NCI-H1105 (cell line): ENCODE measurements around the gene EDEM1.
"Not testable (repeated sequence)": the region's sequence is repeated elsewhere in the genome, so short reads cannot be mapped to it uniquely, and the experiment has no call there.

Experiments used
- DNase-seq: peaks from one replicate; lab custom pipeline; 2025; lab: John Stamatoyannopoulos, UW

EDEM1 gene

DNA sequence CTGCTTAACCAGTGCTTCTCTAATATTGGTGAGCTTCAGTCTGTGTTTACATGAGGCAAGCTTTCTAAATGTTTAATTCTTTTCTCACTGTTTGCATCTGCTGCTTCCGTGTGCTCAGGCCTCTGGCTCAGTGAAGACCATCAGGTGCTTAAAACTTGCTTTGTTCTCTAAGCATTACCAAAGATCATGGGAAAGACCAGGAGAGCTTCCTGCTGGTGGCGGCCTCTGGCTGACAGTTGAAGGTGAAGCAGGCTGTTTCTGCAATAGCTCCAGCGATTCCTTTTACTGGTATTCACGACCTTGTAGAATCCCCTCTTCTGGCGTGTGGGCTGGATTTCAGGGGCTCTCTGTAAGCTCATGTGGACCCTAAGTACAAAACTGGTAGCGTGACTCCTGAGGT lies 45.1 kb downstream of the EDEM1 start:
- no peak for DNase-seq

- DNase-seq, result no peak
Observed at GRCh38 chr3:5233026-5233425, 45.5 kb downstream of the EDEM1 start.

DNA sequence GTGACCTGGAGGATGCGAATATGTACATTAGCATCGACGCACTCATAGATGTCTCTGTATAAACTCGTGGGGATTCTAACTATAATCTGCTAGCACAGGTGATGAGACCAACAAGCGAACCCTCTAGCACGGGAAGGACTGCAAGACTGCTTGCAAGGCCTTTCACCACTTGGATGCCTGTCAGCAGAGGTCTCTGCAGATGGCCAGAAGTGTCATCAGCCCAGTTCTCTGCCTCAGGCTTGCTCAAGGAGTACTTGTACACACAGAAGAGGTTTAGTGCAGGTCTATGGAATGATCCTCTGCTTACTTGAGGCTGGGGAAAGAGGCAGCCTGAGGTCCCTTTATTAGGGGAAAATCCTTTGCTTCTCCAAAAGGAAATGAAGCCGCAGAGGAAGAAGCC lies 48.1 kb downstream of the EDEM1 start:
- no peak for DNase-seq

DNA sequence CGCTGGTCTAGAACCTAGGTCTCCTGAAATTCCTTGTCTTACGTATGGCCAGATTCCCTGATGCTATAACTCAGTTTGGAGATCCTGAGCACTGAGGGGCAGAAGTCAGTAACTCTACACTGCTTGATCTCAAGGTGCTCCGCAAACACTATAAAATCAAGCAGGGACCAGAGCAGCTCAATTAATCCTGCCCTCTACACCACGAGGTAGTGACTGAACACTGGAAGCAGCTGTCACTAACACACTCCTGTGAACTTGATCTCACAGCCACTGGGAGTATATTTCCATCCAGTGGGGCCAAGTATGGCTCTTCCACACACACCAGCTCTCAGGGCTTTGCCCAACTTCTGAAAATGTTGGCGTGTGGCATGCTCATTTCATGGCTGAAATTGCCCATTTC lies 51.0 kb downstream of the EDEM1 start:
- DNase-seq, result no peak

GRCh38 chr3:5239602-5240001 lies 52.1 kb downstream of the EDEM1 start:
- DNase-seq, result no peak

DNA sequence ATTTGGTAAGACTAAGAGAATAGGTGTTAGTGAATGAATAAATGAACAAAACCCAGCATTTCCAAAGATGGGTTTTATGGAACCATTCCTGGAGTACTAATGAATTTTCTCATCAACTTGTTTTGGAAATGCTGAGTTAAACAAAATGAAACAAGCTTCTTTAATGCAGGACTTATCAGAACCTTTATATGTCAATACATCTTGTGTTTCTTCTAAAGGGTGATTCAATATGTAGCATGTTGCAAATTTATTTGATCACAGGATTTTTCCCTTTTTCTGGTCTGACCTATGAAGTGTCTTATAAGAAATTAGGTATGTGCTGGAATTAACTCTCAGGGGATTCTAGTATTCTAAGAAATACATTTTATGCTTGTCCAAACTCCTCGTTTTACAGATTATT lies 53.2 kb downstream of the EDEM1 start:
- no peak for DNase-seq

- DNase-seq, result not testable (repeated sequence)
Observed at GRCh38 chr3:5242785-5243184, 55.3 kb downstream of the EDEM1 start.

DNA sequence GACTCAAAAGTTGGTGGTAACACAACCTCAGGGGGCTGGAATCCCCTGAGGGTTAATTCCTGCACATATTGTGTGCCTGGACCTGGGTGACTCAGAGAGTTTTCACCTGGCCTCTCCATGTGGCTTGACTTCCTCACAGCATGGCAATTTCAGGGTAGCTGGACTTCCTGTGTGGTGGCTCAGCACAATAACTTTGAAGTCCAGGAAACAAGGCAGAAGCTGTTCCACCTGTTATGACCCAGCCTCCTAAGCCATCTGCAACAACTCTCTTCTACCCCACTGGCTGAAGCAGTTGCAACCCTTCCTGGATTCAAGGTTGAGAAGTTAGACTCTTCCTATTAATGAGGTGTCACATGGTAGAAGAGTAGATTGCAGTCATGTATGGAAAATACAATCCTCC lies 58.4 kb downstream of the EDEM1 start:
- no peak for DNase-seq

DNA sequence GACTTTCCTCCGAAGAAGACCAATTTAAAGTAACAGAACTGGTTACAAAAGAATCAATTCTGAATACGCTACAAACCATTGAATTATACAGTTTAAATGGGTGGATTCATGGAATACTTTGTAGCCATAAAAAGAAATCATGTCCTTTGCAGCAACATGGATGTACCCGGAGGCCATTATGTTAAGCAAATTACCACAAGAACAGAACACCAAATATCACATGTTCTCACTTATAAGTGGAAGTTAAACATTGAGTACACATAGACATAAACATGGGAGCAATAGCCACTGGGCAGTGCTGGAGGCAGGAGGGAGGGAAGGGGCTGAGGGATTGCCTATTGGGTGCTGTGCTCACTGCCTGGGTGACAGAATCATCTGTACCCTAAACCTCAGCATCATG lies 61.3 kb downstream of the EDEM1 start:
- DNase-seq, result no peak

GRCh38 chr3:5250467-5251195 lies 63.1 kb downstream of the EDEM1 start:
- DNase-seq, result no peak

GRCh38 chr3:5251196-5251583 lies 63.7 kb downstream of the EDEM1 start:
- no peak for DNase-seq

- no peak for DNase-seq
Observed at GRCh38 chr3:5252131-5252530, 64.6 kb downstream of the EDEM1 start.

DNA sequence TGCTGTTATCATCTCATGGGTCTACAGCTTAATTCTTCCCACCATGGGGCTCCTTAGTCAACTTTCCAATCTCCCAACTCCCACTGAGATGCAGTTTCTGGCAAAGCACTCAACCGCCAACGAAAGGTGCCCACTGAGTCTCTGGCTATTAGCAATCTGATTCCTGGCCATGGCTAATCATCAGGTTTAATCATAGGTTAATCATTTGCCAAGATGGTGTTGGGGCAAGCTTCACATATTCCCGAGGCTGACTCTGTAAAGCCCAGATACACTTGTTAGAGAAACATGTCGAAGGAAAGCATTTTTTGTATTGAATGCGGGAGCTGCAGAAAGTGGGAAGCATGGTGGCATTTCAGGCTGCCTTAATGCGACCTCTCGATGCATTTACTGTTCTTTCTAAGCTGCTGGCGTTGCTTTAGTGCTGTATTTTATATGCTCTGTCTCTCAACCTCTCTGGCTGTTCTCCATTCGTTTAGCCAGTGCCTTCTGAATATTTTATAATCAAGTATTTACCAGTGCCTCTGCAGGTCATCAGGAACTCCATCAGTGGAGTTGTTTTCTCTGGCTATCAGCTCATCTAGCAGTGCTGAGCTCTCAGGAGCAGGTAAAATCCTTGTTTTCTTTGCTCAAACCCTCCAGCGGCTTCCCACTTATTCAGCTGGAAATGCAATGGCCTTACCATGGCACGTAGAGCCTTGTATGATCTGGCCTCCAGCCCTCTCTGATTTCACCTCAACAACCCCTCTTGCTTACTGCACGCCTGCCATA lies 67.0 kb downstream of the EDEM1 start:
- no peak for DNase-seq

DNA sequence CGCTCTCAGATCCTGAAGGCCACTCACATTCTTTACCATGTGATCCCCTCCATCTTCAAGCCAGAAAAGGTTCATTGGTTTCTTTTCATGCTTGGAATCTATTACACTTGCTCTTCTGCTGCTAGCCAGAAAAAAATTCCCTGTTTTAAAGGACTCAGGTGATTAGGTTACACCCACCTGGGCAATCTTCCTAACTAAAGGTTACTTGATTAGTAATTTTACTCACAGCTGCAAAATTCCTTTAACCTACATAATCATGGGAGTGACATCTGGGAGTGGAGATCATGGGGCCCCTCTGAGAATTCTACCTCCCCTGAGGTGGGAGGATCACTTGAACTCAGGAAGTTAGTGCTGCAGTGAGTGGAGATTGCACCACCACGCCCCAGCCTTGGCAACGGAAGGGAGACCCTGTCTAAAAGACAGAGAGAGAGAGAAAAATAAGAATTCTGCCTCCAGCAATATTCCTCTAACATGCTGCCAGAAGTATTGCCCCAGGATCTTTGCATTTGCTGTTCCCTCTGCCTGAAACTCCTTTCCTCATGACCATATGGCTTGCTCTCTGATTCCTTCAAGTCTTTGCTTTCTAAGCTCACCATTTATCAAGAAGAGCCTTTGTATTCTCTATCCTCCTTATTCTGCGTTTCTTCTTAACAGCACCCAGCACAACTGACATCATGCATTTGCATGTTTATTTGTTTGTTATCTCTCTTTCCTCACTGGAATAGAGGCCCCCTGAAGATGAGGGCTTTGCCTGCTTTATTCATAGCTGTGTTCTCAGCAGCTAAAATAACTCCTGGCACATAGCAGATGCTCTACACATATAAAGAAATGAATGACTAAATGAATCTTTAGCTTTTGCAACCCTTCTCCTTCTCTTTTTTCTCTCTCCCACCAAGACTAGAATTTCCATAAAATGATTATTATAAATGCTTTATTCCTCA lies 68.2 kb downstream of the EDEM1 start:
- DNase-seq, result no peak

- DNase-seq, result no peak
Observed at GRCh38 chr3:5258526-5258925, 71.0 kb downstream of the EDEM1 start.

GRCh38 chr3:5260992-5261501 lies 73.5 kb downstream of the EDEM1 start:
- no peak for DNase-seq

DNA sequence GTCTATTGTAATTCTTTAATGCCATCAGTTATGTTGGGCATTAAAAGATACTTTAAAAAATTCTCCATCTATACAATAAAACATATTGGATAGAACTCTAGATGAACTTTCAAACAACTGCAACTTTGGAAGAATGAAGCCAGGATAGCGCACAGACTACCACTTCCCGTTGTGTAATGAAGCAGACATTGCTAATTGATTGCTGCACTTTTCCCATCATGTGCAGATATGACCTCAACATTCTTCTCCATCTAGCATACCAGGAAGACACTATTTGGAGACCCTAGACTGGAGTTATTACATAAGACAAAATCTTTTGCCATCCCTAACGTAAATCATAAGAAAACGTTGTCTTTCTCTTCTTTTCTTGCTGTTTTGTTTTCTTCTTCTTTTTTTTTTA lies 75.0 kb downstream of the EDEM1 start:
- DNase-seq, result no peak

- no peak for DNase-seq
Observed at GRCh38 chr3:5264093-5264600, 76.6 kb downstream of the EDEM1 start.

- DNase-seq, result no peak
Observed at GRCh38 chr3:5264896-5265770, 77.6 kb downstream of the EDEM1 start.

DNA sequence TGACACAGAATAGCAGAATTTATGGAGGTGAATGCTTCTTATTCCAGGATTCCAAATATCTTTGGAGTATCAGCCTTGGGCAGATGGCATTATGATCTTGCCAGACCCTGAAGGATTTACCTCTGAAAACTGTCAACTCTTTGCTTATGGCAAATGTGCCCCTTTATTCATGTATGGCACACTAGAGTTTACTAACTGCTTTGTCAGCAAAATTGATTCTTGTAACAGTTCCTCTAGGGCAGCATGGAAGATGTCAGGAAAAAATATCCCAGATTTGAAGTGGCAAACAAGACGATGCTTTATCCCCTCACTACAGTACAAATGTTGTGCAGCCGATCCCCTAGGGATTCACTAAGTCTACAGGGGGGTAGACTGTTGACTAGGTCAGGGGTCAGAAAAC lies 79.7 kb downstream of the EDEM1 start:
- no peak for DNase-seq

- no peak for DNase-seq
Observed at GRCh38 chr3:5267889-5268288, 80.4 kb downstream of the EDEM1 start.
